ENCODE measurements around the gene CNTNAP2.

DNA sequence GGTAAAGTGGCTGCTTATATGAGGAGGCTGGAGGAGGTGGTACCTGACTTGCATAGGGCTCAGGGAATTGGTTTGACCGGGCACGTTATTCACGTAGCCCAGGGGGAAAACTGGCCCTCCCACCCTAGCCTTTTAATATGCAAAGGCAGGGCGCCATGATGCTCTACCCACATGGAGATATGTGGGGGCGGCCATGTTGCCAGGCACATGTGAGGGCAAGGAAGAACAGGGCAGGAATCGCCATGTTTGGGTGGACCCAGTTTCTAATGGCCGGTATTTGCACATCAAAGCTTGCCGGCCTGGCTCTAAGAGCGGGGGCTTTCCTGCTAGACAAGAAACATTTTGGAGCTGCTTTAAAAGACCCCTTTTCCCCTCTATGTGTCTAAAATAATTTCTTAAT lies 1524.2 kb downstream of the CNTNAP2 start:
- TF ChIP-seq, protein P1, sequence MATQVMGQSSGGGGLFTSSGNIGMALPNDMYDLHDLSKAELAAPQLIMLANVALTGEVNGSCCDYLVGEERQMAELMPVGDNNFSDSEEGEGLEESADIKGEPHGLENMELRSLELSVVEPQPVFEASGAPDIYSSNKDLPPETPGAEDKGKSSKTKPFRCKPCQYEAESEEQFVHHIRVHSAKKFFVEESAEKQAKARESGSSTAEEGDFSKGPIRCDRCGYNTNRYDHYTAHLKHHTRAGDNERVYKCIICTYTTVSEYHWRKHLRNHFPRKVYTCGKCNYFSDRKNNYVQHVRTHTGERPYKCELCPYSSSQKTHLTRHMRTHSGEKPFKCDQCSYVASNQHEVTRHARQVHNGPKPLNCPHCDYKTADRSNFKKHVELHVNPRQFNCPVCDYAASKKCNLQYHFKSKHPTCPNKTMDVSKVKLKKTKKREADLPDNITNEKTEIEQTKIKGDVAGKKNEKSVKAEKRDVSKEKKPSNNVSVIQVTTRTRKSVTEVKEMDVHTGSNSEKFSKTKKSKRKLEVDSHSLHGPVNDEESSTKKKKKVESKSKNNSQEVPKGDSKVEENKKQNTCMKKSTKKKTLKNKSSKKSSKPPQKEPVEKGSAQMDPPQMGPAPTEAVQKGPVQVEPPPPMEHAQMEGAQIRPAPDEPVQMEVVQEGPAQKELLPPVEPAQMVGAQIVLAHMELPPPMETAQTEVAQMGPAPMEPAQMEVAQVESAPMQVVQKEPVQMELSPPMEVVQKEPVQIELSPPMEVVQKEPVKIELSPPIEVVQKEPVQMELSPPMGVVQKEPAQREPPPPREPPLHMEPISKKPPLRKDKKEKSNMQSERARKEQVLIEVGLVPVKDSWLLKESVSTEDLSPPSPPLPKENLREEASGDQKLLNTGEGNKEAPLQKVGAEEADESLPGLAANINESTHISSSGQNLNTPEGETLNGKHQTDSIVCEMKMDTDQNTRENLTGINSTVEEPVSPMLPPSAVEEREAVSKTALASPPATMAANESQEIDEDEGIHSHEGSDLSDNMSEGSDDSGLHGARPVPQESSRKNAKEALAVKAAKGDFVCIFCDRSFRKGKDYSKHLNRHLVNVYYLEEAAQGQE (IDR thresholded peaks at IDR 0.05; ENCODE audit: insufficient read depth in 1 of 2, low read depth in 2 of 2, low read length in 1 of 2) = no peak
- TF ChIP-seq CTCF (IDR thresholded peaks at IDR 0.05) = no peak
